Measurements from ENCODE around the gene VARS2.

GRCh38 chr6:30891450-30891723, 22.7 kb upstream of the VARS2 start:
- TF ChIP-seq CTCF (IDR thresholded peaks at IDR 0.05; ENCODE audit: low read depth, low read length) (no peak), POLR2A (IDR thresholded peaks at IDR 0.05; ENCODE audit: extremely low read depth, insufficient read length) (no peak), MAX (IDR thresholded peaks at IDR 0.05; ENCODE audit: low read depth, low read length) (no peak), MYC (IDR thresholded peaks at IDR 0.05; ENCODE audit: low read depth, low read length) (no peak)

All from NB4 (cell line).